GM04503 (cell line): ENCODE measurements around the gene EDARADD.
"Not testable (repeated sequence)": the region's sequence is repeated elsewhere in the genome, so short reads cannot be mapped to it uniquely, and the experiment has no call there.

Experiments
- DNase-seq: peaks from one replicate; pipeline ENCODE4 v3.0.0-alpha.2; 2012; ENCODE audit warnings: low read depth

Gene EDARADD

DNA sequence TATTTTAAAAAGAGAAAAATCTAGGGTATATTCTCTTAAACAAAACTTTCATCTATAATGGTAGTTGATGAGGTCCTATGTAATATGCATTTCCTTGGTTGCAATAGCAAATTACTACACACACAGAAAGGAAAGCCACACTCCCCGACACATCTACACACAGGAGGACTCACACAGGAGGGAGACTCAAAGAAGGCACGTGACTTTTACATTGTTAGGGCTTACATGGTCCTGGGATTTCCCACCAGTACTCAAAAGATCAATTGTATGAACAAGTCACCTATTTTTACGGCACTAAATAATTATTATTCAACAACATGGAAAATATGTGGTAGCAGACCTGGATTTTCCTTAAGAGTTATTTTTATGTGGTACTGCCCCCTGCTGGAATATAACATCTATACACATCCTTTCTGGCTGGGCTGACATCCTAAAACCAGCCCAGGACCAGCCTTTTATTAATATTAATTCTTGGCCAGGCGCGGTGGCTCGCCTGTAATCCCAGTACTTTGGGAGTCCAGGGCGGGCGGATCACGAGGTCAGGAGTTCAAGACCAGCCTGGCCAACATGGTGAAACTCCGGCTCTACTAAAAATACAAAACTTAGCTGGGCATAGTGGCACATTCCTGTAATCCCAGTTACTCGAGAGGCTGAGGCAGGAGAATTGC, 95.8 kb downstream of the EDARADD start:
- no peak for DNase-seq

DNA sequence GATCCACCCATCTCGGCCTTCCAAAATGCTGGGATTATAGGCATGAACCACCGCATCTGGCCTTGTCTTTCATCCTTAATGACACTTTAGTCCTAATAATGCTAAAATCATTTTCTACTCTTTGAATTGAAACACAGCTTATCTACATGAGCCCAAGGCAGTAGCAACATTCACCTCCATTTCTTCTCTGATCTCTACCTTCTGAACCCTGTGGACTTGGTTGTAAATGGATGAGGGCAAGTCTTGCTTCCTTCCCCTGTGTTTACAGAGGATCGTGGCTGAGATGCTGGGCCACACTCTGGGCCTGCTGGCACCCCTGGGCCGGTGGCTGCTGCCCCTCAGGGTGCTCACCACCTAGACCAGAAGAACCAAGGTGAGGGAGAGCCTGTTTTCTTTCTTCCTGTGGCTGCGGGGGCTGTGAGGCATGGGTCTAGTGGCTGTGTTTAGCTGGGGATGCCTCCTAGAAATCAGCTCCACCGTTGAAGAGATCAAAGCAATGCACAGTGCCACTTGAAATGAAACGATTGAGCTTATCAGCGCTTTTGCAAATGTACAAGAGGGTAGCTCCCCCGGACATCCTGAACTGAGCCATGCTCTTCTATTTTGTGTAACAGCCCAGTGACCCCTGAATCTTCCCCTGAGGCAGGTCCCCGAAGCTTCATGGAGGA, 97.5 kb downstream of the EDARADD start:
- DNase-seq, result no peak

DNA sequence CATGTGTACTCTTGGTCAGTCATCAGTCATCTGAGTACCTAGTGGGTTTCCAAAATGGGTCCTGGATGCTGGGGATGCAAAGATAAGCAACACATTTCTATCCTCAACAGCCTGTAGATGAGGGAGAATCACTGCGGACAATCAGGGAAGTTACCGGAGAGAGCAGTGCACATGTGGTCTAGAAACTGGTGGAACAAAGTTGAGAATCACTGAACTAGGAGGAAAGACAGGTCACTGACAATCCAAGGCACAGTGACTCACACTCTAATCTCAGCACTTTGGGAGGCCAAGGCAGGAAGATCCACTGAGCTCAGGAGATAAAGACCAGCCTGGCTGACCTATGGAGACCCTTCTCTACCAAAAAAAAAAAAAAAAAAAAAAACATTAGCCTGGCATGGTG, 98.3 kb downstream of the EDARADD start:
- DNase-seq, result no peak

DNA sequence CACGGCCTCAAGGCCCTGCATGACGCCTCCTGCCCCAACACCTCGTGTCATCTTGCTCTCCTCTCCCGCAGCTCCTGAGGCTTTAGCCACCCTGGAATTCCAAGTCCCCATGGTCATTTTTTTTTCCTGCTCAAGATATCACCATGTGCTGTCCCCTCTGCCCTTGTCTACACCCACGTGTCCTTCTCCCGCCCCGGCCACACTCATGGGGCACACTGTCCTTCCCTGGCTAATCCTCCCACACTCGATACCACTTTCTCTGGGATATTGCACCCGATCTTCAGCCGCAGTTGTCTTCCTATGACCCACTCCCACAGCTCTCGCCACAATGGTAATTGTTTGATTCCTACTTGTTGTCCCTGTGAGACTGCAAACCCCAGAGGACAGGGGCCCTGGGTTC, 100.0 kb downstream of the EDARADD start:
- DNase-seq, result no peak

DNA sequence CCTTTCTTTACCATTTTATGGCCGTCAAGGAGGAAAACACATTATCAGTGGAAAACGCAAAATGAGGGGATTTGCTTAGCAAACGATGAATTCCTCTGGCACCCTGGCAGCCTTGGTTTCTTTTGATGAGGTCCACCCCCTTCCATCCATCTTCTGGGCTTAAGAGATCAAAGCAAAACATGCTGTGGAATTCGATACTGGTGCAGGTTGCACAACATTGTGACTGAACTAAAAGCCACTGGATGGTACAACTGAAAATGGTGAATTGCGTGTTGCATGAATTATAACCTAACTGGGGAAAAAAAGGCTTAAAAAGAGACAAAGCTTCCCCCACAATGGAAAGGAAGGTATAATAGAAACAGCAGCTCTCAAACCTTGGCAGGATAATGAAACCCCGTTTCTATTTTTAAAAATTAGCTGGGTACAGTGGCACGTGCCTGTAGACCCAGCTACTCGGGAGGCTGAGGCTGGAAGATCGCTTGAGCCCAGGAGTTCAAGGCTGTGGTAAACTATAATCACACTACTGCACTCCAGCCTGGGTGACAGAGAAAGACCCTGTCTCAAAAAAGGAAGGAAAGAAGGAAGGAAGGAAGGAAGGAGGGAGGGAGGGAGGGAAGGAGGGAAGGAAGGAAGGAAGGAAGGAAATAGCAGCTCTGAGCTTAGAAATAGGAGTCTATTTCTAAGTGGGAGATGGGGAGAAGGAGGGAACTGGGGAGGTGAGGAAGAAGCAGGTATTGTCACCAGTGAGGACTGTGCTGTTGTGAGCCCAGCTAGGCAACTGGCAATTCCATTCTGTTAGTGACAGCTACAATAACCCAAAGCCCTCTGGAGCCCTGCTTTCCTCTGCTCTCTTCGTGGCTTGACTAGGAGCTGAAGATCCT, 100.7 kb downstream of the EDARADD start:
- DNase-seq, result no peak

DNA sequence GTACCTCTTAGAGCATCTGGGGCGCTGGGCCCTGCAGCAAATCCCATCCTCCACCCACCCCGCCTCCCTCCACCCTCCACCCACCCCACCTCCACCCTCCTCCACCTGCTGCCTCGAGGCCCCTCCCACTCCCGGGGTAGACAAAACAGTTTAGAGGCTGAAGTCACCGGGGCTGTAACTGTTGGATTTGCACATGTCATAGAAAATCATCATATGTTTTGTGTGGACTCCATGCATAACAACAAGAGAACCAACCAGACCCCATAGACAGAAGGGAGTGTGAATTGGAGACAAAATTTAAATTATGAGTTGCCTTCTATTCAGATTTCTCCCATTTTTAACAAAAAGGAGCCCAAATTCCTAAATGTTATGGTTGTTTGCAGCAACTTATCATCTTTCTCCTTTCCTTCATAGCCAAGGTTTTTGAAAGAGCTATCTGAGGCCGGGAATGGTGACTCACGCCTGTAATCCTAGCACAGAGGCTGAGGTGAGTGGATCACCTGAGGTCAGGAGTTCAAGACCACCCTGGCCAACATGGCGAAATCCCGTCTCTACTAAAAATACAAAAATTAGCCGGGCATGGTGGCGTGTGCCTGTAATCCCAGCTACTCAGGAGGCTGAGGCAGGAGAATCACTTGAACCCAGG, 101.5 kb downstream of the EDARADD start:
- no peak for DNase-seq

DNA sequence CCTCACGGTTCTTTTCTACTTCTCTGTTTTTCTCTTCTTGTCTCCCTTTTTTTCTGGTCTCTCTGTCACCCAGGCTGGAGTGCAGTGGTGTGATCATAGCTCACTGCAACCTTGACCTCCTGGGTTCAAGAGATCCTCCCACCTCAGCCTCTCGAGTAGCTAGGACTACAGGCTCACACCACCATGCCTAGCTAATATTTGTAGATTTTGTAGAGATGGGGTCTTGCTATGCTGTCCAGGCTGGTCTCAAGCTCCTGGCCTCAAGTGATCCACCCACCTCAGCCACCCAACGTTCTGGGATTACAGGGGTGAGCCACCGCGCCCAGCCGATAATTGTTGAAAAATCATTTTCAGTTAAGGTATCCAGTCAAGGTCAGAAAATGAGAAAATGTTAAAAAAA, 103.8 kb downstream of the EDARADD start:
- DNase-seq, result no peak

DNA sequence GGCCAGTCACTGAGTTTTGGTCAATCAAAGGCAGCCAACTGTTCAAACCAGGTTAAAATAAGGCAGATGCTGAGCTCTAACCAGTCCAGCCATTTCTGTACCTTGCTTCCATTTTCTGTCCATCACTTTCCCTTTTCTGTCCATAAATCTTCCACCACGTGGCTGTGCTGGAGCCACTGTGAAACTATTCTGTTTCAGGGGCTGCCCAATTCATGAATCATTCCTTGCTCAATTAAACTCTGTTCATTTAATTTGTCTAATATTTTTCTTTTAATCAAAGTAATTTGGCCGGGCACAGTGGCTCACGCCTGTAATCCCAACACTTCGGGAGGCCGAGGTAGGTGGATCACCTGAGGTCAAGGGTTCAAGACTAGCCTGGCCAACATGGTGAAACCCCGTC, 107.0 kb downstream of the EDARADD start:
- no peak for DNase-seq

DNA sequence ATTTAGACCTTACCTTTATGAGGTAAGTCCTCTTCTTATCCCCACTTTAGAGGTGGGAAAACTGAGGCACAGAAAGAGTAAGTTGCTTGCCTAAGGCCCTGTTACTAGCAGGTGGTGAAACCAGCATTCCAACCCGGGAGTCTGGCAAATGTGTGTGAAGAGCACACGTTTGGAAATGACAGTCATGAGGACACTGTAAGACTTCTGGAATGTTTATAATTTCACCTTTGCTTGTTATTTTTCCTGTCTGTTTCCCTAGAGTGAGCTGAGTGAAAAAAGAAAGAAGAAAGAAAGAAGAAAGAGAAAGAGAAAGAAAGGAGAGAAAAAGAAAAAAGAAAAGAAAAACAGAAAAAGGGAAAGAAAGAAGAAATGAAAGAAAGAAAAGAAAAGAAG, 108.5 kb downstream of the EDARADD start:
- DNase-seq, result no peak

DNA sequence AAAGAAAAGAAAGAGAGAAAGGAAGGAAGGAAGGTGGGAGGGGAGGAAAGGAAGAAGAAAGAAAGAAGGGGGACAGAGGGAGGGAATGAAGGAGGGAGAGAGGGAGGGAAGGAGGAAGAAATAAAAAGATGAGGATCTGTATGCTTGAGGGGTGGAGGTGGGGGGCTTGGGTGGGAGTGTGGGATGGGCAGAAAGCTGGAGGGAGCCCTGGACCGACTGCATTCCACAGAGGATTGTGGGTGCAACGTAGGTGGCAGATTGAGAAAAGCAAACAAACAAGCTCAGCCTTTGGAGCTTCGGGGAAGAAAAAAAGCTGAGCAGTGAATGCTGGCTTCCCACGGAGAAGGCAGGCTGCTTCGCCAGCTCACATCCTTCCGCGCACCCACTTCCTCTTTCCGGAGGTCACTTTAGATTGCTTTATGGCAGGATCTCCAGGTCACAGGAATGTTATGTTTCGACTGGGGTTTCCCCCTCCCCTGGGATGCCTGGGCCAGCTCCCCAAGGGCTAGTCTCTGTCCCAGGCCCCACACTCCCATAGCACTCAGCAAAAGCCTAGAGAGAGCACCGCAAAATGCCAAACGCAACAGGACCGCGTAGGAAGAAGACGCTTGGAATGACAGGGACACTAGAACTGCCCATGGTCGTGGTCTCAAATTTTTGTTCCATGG, 109.0 kb downstream of the EDARADD start:
- DNase-seq, result no peak

DNA sequence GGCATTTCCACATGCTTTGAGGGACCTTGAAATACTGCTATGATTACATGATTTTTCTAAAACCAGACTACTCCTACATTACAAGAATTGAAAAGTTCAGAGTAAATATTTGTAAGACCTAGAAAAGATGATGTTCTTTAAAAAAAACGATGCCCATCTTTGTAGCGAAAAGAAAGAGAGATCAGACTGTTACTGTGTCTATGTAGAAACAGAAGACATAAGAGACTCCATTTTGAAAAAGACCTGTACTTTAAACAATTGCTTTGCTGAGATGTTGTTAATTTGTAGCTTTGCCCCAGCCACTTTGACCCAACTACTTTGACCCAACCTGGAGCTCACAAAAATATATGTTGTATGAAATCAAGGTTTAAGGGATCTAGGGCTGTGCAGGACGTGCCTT, 110.3 kb downstream of the EDARADD start:
- not testable (repeated sequence) for DNase-seq

DNA sequence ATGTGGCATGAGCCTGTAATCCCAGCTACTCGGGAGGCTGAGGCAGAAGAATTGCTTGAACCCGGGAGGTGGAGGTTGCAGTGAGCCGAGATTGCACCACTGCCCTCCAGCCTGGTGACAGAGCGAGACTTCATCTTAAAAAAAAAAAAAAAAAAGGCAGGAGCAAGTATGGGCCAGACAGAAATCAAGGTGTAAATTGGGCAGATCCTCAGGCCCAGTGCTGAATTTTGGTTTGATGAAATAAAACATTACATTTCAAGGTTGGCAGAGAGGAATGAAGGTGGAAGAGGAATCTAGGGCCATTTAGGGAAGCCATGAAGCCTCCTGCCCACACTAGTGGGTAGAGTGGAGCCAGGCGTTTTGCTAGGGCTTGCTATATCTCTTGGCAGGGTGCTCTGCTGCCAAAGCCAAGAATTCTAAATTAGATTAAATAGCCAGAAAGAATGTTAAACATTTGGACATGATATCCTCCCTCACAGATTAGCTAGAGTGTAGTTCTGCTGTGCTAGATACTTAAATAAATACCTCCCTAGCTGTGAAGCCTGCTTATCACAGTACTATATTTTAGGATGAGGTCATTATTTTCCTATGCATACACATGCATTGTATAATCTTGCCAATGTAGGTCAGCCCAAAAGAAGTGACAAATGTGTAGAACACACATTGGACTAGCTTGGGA, 113.1 kb downstream of the EDARADD start:
- no peak for DNase-seq

DNA sequence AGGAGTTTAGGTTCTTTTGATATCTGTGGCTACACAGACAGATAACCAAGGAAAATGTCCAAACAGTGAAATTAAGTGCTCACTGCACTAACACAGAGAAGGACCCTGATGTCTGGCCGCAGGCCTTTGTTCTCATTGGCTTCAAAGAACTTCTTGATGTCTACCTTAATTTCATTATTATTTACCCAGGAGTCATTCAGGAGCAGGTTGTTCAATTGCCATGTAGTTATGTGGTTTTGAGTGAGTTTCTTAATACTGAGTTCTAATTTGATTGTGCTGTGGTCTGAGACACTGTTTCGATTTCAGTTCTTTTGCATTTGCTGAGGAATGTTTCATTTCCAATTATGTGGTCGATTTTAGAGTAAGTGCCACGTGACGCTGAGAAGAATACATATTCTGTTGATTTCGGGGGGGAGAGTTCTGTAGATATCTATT, 114.5 kb downstream of the EDARADD start:
- DNase-seq, result no peak

DNA sequence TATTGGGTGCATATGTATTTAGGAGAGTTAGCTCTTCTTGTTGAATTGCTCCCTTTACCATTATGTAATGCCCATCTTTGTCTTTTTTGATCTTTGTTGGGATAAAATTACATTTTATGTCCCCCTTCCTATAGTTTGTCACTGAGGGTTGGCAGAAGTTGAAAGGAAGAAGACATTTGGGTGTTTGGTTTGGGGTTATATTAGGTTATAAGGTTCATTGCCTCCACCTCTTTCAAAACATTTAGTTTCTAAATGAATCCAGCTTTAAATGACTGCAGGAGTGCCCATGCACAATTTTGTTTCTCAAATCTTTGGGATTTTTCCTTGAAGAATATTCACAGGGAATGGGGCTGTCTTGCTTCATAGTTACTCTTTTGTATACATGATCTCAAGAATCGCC, 115.1 kb downstream of the EDARADD start:
- DNase-seq, result no peak

DNA sequence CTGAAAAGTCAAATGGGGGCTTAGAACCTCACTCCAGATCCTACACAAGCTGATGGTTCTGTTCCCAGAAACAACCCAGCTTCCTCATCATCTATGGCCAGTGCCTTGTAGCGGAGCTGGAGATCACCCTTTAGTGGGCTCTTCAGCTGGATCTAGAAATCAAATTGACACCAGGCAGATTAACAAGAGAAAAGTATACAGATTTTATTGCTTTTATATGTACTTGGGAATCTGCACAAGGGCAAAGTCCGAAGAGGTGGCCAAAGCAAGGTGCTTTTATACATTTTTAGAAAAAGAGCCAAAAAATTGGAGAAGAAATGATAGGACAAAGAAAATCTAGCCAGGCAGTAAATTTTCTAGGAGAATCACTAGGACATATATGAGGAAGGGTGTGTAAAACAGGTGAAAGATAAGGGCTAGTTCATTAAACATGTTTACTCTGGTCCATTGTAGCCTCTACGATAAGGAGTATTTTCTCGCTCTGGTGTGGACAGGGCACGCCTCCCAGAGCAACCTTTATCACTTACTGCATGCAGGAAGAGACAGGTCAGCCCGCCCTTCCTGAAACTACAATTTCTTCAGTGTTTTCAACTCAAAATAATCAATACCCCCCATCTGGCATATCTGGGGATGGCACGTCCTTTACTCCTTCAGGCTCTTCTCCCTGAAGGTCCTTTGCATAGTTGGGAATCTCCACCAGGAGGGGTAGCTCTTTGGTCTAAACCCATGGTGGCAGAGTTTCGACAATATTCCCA, 115.7 kb downstream of the EDARADD start:
- DNase-seq, result no peak

DNA sequence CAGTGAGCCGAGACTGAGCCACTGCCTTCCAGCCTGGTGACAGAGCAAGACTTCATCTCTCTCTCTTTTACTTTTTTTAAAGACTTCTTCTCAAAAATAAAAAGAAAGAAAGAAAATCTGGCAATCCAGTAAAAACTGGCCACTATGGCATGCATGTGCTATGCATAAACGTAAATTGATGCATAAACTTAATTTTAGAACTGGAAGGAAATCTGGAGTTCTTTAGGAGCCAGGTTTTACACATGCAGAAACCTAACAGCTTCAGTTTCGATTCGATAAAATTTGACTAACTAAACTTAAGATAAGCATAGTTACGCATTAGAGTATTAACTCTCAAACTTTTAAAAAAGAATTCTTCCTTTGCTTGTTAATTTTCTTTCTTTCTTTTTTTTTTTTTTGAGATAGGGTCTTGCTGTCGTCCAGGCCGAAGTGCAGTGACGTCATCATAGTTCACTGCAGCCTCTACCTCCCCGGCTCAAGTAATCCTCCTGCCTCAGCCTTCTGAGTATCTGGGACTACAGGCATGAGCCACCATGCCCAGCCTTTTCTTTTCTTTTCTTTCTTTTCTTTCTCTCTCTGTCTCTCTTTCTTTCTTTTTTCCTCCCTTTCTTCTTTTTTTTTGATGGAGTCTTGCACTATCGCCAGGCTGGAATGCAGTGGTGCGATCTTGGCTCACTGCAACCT, 117.8 kb downstream of the EDARADD start:
- no peak for DNase-seq

DNA sequence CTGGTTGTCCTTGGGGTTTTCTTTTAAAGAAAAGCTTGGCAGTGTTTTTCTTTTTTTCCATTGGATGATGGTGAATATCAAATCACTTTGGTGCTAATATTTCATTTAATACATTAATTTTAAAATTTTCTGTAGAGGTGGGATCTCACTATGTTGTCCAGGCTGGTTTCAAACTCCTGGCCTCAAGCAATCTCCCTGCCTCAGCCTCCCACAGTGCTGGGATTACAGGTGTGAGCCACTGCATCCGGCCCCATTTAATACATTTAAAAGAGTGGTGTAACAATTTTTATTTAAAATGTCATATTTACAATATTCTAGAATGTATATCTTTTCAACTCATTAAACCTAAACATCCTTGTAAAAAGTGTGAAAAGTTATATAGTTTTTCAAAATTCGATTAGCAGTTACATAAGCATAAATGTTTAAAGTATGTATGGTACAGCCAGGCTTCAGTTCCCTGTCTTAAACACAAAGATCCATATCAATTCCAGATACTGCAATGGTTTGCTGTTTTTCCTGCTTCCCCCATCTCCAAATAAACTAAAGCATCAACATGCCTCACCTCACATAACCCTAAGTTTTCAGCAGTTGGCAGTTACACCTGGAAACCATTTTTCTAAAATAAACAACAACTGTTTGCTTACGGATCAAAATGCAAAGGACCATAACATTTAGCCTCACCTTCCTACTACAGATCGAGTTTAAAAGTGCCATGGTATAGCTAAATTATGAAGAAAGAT, 120.8 kb downstream of the EDARADD start:
- DNase-seq, result no peak

DNA sequence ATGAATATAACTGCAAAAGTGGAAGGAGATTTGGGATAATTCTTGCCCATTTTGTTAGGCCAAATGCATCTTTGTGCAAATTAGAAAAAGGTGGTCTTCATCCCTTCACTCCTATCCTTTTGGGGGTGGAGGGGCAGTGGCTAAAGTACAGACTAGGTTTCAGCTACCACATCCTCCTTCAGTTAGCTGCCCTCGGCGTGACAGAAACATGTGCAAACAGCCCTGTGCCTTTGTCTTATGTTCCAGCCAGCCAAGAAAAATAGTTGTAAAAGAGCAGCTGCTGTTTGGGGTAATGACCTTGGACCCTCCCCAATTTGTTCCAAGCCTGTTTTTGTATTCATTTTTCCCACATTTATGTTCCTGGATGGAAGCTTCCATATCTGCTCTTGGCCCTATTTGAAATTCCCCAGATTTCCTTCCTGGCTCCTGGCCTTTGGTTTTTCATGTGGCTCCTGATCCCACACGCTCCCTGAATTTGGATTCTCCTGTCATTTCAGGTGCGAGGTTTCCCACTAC, 121.4 kb downstream of the EDARADD start:
- DNase-seq, result no peak
